HepG2 (cell line): Measurements from ENCODE around the gene JHY. TPM values are rescaled to one million over a fixed set of nuclear protein-coding genes. Genes with fewer than 3 reads are reported as not detected.

ENCODE experiments used
- ATF7-NPFF ChIP-seq: sonication (generic); formaldehyde crosslinking; IDR thresholded peaks from 2 replicates; pipeline ENCODE4 v1.8.1; 2023; ENCODE audit warnings: mild to moderate bottlenecking, low read depth, missing genetic modification reagents, moderate library complexity
- FOXP1 ChIP-seq, 2 experiments: fragments of 450-650 bp in 1 of 2; IDR thresholded peaks; 2 replicates each; pipeline ENCODE4 v1.6.1; 2017 to 2018; ENCODE audit warnings: antibody characterized with exemption in 1 of 2
- GATAD2A ChIP-seq: IDR thresholded peaks from 2 replicates; pipeline ENCODE4 v1.6.1; 2016
- IRF1 ChIP-seq: sonication (generic); formaldehyde crosslinking; IDR thresholded peaks from 2 replicates; pipeline ENCODE4 v1.4.0; 2020; ENCODE audit warnings: low read depth, mild to moderate bottlenecking, missing genetic modification reagents
- ISL2 ChIP-seq: sonication (generic); formaldehyde crosslinking; IDR thresholded peaks from 2 replicates; pipeline ENCODE4 v1.5.0; 2020; ENCODE audit warnings: missing genetic modification reagents
- KDM2A ChIP-seq: sonication (generic); formaldehyde crosslinking; IDR thresholded peaks from 2 replicates; pipeline ENCODE4 v1.4.0; 2020; ENCODE audit warnings: low read depth, missing genetic modification reagents, borderline replicate concordance
- NPAS2 ChIP-seq: sonication (generic); formaldehyde crosslinking; IDR thresholded peaks from 2 replicates; pipeline ENCODE4 v1.8.0; 2022; ENCODE audit warnings: mild to moderate bottlenecking, missing genetic modification reagents, borderline replicate concordance
- POLR2AphosphoS2 ChIP-seq: IDR thresholded peaks from 2 replicates; pipeline ENCODE4 v1.6.1; 2011; ENCODE audit warnings: low read depth, low read length, improper control_type of control experiment
- TGIF2 ChIP-seq: IDR thresholded peaks from 2 replicates; pipeline ENCODE4 v1.6.1; 2016; ENCODE audit warnings: control low read depth, missing compliant biosample characterization
- THAP7 ChIP-seq: sonication (generic); formaldehyde crosslinking; IDR thresholded peaks from 2 replicates; pipeline ENCODE4 v1.8.1; 2023; ENCODE audit warnings: mild to moderate bottlenecking, missing genetic modification reagents
- TMF1 ChIP-seq: sonication (generic); formaldehyde crosslinking; IDR thresholded peaks from 2 replicates; pipeline ENCODE4 v1.8.1; 2022; ENCODE audit warnings: low read depth, missing genetic modification reagents
- XBP1 ChIP-seq: sonication (generic); formaldehyde crosslinking; IDR thresholded peaks from 2 replicates; pipeline ENCODE4 v1.5.0; 2020; ENCODE audit warnings: missing genetic modification reagents
- ZBTB37 ChIP-seq: sonication (generic); formaldehyde crosslinking; IDR thresholded peaks from 2 replicates; pipeline ENCODE4 v1.4.0; 2020; ENCODE audit warnings: mild to moderate bottlenecking, missing genetic modification reagents
- ZC3H4 ChIP-seq: sonication (generic); formaldehyde crosslinking; IDR thresholded peaks from 2 replicates; pipeline ENCODE4 v1.4.0; 2020; ENCODE audit warnings: missing genetic modification reagents, borderline replicate concordance
- ZFP36L1 ChIP-seq: sonication (generic); formaldehyde crosslinking; IDR thresholded peaks from 2 replicates; pipeline ENCODE4 v1.8.0; 2022; ENCODE audit warnings: mild to moderate bottlenecking, missing genetic modification reagents, moderate library complexity
- ZFP62 ChIP-seq: sonication (generic); formaldehyde crosslinking; IDR thresholded peaks from 2 replicates; pipeline ENCODE4 v1.4.0; 2020; ENCODE audit warnings: missing genetic modification reagents
- ZMAT3 ChIP-seq: sonication (generic); formaldehyde crosslinking; conservative IDR thresholded peaks from 2 replicates; pipeline ENCODE4 v1.7.0; 2021; ENCODE audit warnings: missing genetic modification reagents
- ZNF12 ChIP-seq: sonication (generic); formaldehyde crosslinking; IDR thresholded peaks from 2 replicates; pipeline ENCODE4 v1.5.0; 2020; ENCODE audit warnings: missing genetic modification reagents
- ZNF329 ChIP-seq: sonication (generic); formaldehyde crosslinking; IDR thresholded peaks from 2 replicates; pipeline ENCODE4 v1.9.0; 2021; ENCODE audit warnings: low read depth, mild to moderate bottlenecking, missing genetic modification reagents
- ZNF510 ChIP-seq: sonication (generic); formaldehyde crosslinking; IDR thresholded peaks from 2 replicates; pipeline ENCODE4 v1.4.0; 2020; ENCODE audit warnings: low read depth, mild to moderate bottlenecking, missing genetic modification reagents
- ZNF549 ChIP-seq: sonication (generic); formaldehyde crosslinking; IDR thresholded peaks from 2 replicates; pipeline ENCODE4 v1.5.0; 2020; ENCODE audit warnings: missing genetic modification reagents
- ZNF605 ChIP-seq: sonication (generic); formaldehyde crosslinking; IDR thresholded peaks from 2 replicates; pipeline ENCODE4 v1.8.0; 2022; ENCODE audit warnings: mild to moderate bottlenecking, missing genetic modification reagents
- ZNF670 ChIP-seq: sonication (generic); formaldehyde crosslinking; IDR thresholded peaks from 2 replicates; pipeline ENCODE4 v1.8.0; 2022; ENCODE audit warnings: mild to moderate bottlenecking, missing genetic modification reagents, borderline replicate concordance
- ZXDC ChIP-seq: sonication (generic); formaldehyde crosslinking; IDR thresholded peaks from 2 replicates; pipeline ENCODE4 v1.5.0; 2020; ENCODE audit warnings: mild to moderate bottlenecking, missing genetic modification reagents
- polyA plus RNA-seq, 8 experiments: library from polyadenylated mRNA; depleted of rRNA in 3 of 8; stranded (reverse) in 7 of 8; unstranded in 1 of 8; fragments of >200 nt; fragmentation: Illumina TruSeq in 4 of 8; extraction: Trizol in 4 of 8; gene quantifications; 2 replicates each; pipeline versions ENCODE4 v1.2.1 to v1.2.3, GENCODE V29; 2011 to 2016; ENCODE audit warnings: low read depth in 4 of 8, missing spikeins in 1 of 8, mixed read lengths in 1 of 8; ENCODE audit not compliant: insufficient read depth in 1 of 8
- total RNA-seq, 5 experiments: library from RNA; depleted of rRNA; stranded (reverse); fragments of >200 nt; fragmentation: Illumina TruSeq; extraction: Trizol; gene quantifications; 2 replicates each; pipeline ENCODE4 v1.2.3, GENCODE V29; 2016; ENCODE audit warnings: low read depth in 1 of 5

JHY gene
- total and polyA plus RNA-seq, 2 of the 13 experiments (the other 11 are each of a cell fraction or from before 2014, with no cell fraction given) = not detected

- no peak for TF ChIP-seq ZFP62
- TF ChIP-seq ATF7-NPFF (CRISPR knock-in tag) = no peak
- TF ChIP-seq ZNF12 (CRISPR knock-in tag) = peak; percentile 27; the same call in 1 of the 2 replicates
- no peak for TF ChIP-seq NPAS2 (CRISPR knock-in tag)
- TF ChIP-seq ZNF329 (CRISPR knock-in tag) = no peak
- no peak for TF ChIP-seq TMF1 (CRISPR knock-in tag)
- TF ChIP-seq ZXDC = no peak
- no peak for TF ChIP-seq ZNF670 (CRISPR knock-in tag)
- no peak for TF ChIP-seq IRF1 (CRISPR knock-in tag)
- TF ChIP-seq ZC3H4 = no peak
- no peak for TF ChIP-seq TGIF2 (CRISPR knock-in tag)
- TF ChIP-seq ZBTB37 (CRISPR knock-in tag) = no peak
- peak; percentile 59; the same call in 1 of the 2 replicates for TF ChIP-seq GATAD2A (CRISPR knock-in tag)
- TF ChIP-seq ZNF549 (CRISPR knock-in tag) = no peak
- TF ChIP-seq ZFP36L1 (CRISPR knock-in tag) = no peak
- no peak for TF ChIP-seq ISL2
- no peak for TF ChIP-seq ZNF605 (CRISPR knock-in tag)
- TF ChIP-seq ZNF510 = no peak
- no peak for TF ChIP-seq THAP7
- no peak for TF ChIP-seq POLR2AphosphoS2
- no peak for TF ChIP-seq ZMAT3 (CRISPR knock-in tag)
- TF ChIP-seq FOXP1 (IDR thresholded peaks at IDR 0.05) = no peak
- TF ChIP-seq FOXP1 (CRISPR knock-in tag; IDR thresholded peaks at IDR 0.05) = peak; percentile 31
- TF ChIP-seq KDM2A (CRISPR knock-in tag) = no peak
- TF ChIP-seq XBP1 (CRISPR knock-in tag) = no peak
Measured at GRCh38 chr11:122843281-122844141, 39.0 kb upstream of the JHY start (continued).
